A673 (cell line): ENCODE results near the gene FAM83G.

Source experiments
- EZH2 ChIP-seq: fragments of 200-600 bp; sonication (generic); IDR thresholded peaks from 2 replicates; pipeline ENCODE4 v1.6.1; 2017; ENCODE audit warnings: borderline replicate concordance, low read depth, mild to moderate bottlenecking, mixed read lengths, antibody characterized with exemption, low read length; ENCODE audit not compliant: poor library complexity, severe bottlenecking
- TF ChIP-seq, protein P1 (sequence below): fragments of 300-800, 200-600 bp; sonication (generic); conservative IDR thresholded peaks from 2 replicates; pipeline ENCODE4 v1.5.1; 2017; ENCODE audit warnings: low read depth, mild to moderate bottlenecking, antibody characterized with exemption, low read length, moderate library complexity, mixed read lengths

GRCh38 chr17:18932360-18933055 is 72.1 kb downstream of the FAM83G start:
- TF ChIP-seq, protein P1, sequence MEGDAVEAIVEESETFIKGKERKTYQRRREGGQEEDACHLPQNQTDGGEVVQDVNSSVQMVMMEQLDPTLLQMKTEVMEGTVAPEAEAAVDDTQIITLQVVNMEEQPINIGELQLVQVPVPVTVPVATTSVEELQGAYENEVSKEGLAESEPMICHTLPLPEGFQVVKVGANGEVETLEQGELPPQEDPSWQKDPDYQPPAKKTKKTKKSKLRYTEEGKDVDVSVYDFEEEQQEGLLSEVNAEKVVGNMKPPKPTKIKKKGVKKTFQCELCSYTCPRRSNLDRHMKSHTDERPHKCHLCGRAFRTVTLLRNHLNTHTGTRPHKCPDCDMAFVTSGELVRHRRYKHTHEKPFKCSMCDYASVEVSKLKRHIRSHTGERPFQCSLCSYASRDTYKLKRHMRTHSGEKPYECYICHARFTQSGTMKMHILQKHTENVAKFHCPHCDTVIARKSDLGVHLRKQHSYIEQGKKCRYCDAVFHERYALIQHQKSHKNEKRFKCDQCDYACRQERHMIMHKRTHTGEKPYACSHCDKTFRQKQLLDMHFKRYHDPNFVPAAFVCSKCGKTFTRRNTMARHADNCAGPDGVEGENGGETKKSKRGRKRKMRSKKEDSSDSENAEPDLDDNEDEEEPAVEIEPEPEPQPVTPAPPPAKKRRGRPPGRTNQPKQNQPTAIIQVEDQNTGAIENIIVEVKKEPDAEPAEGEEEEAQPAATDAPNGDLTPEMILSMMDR = no peak
- TF ChIP-seq EZH2 = no peak
